HuH-7 (cell line): ENCODE measurements around the gene A2ML1.
"Not testable (repeated sequence)": the region's sequence is repeated elsewhere in the genome, so short reads cannot be mapped to it uniquely, and the experiment has no call there.

Experiments used
- DNase-seq: peaks from one replicate; pipeline ENCODE4 v3.0.0; 2011; ENCODE audit warnings: low spot score

A2ML1 gene

DNA sequence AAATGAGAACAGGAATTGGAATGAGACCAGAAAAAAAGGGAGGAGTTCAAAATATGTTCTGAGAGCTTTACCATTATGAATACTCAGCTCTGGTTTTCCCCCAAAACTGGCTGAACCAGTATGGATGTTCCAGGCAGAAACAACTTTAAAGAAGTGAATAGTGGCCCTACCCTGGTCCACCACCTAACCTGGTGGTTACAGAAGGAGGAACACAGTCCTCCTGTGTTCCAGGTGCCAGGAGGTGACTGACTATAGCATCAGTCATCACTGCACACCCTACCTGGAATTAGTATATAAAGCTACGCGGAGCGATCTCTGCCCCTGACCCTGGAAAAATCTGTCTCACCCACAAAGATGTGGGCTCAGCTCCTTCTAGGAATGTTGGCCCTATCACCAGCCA is at the start of gene A2ML1:
Gene A2ML1, plus strand, starts transcription at position 324 of the 400 bp plus-strand sequence. Its CDS starts 31 bp downstream, at position 355.
- DNase-seq, result no peak

DNA sequence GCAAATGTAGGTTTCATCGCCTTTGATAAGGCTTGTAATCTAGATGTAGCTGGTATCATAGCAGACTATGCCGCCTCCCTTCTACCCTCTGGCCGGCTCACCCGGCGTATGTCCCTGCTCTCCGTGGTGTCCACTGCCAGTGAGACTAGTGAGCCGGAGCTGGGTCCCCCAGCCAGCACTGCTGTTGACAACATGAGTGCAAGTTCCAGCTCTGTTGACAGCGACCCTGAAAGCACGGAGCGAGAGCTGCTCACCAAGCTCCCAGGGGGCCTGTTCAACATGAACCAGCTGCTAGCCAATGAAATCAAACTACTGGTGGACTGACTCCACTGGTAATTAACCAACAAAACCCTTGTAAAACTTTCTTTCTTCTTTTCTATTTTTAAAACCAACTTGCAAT is 49.0 kb upstream of the A2ML1 start:
- no peak for DNase-seq

DNA sequence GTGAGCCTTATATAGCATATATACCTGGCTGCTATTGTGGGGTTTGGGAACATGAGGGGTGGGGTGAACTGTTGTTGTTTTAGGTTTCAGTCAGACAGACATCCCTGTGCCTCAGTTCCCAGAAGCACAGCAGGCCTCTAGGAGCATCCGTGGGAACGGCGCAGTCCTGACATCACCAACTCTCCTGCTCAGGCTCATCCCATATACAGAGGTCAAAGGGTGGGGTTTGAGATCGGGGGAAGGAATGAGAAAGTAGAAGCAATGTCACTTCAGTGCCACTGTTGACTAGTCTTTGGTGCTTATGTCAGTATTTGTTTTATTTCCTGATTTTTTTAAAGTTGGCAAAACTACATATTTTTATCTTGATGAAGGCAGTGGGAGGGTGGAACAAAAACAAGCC is 43.1 kb upstream of the A2ML1 start:
- no peak for DNase-seq

DNA sequence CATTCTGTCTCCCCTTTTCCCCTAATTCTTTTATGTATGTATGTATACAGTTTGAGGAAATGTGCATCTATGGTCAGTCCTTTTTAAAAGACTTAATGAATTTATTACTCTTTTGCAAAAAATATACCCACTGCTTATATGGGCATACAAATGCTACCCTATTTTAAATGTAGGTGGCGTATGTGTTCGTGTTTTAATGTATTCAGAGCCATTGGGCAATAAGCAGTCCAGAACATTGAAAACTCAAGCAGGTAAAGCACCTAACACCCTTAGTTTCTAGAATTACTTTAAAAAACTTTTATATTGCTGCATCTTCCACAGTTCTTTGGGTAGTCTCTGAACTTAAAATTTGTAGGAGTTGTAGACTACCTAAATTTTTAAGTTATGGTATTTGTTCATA is 42.6 kb upstream of the A2ML1 start:
- no peak for DNase-seq

DNA sequence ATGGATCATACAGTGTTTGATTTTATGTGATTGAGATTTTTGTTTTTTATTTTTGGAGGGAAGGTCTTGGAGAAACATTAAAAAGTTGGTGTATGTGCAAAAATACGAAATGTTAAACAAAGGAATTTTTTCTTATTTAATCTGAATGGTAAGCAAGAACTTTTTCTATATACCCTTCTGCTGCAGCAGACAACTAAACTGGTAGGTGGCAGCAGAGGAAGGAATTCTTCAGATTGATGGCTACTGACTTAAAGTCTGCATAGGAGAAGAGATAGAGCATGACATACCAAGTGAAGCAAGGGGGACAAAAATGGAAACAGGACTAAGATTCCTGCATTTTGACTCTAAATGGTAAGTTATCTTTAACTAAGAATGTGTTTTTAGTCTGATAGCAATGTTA is 42.0 kb upstream of the A2ML1 start:
- peak; percentile 34 for DNase-seq

DNA sequence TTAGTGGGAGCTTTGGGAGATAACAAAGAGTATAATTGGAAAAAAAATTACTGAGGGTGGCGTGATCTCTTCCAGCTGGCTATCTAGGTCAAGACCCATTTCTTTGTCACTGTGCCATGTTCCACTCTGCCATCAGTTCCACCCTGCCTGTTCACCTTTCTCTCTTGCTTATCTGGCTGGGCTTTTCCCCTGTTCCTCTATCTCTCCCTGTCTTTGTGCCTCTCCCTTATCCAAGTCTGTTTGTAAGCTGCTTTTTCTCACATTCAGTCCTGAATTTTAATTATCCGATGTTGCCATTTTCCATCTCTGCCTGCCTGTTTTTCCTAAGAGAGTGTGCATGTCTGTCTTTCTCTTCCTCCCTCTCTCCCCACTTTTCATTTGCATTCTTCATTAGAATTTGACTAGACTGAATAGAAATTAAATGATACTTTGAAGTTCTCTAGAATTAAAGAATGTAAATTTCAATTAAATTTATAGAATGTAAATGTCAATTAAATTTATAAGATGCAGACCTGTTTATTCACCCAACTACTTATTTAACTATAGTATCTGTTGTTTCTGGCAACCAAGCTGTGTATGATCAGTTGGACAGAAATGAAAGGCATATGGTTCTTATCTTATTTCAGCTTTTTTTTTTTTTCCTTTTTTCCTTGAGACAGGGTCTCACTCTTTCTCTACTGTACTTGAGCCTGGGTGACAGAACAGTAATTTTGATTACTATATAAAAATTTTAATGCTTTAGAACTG is 40.9 kb upstream of the A2ML1 start:
- no peak for DNase-seq

DNA sequence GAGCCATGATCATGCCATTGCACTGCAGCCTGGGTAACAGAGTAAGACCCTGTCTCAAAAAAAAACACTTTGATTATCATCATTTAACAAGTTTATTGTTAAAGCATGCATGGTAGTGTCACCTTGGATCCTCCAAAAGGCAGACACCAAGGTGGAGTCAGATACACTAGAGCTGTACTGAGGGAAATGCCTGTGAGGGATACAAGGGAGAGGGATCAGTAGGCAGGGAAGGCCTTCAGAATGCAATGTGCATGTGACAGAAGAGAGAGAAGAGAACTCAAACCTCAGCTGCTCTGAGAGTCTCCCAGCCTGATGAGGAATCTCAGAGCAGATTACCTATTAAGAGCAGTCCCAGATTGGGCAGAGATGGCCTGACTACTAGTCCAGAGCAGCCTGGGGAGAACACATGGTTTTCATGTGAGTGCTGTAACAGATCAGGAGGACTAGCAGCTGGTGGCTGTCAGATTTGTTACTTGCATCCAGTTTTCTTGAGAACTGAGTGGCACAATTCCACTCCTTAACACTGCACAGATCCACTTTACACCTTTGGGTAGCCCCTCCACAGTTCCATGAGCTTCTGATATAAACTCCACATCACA is 38.0 kb upstream of the A2ML1 start:
- no peak for DNase-seq

DNA sequence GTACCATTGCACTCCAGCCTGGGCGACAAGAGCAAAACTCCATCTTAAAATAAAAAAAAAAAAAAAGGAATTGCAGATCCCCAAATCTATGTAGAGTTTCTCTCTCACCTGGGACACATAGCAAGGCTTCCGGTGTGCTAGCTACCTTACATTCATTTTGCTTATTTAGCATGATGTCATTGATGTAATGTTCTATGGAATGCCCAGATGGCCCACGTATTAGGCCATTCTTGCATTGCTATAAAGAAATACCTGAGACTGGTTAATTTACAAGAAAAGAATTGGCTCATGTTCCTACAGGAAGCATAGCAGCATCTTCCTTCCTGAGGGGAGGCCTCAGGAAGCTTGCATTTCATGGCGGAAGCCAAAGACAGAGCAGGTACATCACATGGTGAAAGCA is 36.9 kb upstream of the A2ML1 start:
- no peak for DNase-seq

DNA sequence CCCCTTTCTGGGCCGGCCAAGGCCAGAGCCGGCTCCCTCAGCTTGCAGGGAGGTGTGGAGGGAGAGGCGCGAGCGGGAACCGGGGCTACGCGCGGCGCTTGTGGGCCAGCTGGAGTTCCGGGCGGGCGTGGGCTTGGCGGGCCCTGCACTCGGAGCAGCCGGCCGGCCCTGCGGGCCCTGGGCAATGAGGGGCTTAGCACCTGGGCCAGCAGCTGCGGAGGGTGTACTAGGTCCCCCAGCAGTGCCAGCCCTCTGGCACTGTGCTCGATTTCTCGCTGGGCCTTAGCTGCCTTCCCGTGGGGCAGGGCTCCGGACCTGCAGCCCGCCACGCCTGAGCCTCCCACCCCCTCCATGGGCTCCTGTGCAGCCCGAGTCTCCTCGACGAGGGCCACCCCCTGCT is 35.2 kb upstream of the A2ML1 start:
- not testable (repeated sequence) for DNase-seq

DNA sequence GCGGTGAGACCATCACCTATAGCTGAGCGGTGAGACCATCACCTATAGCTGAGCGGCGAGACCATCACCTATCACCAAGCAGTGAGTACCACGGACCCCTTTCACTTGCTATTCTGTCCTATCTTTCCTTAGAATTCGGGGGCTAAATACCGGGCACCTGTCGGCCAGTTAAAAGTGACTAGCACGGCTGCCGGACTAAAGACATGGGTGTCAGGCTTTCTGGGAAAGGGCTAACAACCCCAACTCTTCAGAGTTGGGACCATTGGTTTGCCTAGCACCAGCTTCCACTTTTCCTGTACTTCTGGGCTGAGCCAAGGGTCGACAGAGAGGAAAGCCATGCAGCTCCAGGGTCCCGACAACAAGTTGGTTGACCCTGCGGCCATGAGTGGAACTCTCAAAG is 33.7 kb upstream of the A2ML1 start:
- not testable (repeated sequence) for DNase-seq

DNA sequence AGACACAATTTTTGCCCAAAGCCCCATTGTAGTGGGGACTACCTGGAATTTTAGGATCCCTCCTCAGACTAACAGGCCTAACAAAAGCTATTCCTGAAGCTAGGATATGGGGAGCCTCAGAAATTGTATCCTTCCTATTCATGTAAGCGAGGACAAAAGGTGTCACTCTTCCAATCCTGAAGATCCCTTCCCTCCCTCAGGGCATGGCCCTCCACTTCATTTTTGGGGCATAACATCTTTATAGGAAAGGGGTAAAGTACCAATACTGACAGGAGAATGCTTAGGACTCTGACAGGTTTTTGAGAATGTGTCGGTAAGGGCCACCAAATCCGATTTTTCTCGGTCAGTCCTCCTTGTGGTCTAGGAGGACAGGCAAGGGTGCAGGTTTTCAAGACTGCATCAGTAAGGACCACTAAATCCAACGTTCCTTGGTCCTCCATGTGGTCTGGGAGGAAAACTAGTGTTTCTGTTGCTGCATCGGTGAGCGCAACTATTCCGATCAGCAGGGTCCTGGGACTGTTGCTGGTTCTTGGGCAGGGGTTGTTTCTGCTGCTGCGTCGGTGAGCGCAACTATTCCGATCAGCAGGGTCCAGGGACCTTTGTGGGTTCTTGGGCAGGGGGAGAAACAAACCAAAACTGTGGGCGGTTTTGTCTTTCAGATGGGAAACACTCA is 32.9 kb upstream of the A2ML1 start:
- not testable (repeated sequence) for DNase-seq

DNA sequence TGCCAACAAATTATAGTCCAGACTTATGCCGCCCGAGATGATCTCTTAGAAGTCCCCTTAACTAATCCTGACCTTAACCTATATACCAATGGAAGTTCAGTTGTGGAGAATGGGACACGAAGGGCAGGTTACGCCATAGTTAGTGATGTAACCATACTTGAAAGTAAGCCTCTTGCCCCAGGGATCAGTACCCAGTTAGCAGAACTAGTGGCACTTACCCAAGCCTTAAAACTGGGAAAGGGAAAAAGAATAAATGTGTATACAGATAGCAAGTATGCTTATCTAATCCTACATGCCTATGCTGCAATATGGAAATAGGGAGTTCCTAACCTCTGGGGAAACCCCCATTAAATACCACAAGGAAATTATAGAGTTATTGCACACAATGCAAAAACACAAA is 29.2 kb upstream of the A2ML1 start:
- not testable (repeated sequence) for DNase-seq

DNA sequence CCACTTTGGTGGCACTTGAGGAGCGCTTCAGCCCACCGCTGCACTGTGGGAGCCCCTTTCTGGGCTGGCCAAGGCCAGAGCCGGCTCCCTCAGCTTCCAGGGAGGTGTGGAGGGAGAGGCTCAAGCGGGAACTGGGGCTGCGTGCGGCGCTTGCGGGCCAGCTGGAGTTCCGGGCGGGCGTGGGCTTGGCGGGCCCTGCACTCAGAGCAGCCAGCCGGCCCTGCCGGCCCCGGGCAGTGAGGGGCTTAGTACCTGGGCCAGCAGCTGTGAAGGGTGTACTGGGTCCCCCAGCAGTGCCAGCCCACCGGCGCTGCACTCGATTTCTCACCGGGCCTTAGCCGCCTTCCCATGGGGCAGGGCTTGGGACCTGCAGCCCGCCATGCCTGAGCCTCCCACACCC is 27.8 kb upstream of the A2ML1 start:
- not testable (repeated sequence) for DNase-seq

DNA sequence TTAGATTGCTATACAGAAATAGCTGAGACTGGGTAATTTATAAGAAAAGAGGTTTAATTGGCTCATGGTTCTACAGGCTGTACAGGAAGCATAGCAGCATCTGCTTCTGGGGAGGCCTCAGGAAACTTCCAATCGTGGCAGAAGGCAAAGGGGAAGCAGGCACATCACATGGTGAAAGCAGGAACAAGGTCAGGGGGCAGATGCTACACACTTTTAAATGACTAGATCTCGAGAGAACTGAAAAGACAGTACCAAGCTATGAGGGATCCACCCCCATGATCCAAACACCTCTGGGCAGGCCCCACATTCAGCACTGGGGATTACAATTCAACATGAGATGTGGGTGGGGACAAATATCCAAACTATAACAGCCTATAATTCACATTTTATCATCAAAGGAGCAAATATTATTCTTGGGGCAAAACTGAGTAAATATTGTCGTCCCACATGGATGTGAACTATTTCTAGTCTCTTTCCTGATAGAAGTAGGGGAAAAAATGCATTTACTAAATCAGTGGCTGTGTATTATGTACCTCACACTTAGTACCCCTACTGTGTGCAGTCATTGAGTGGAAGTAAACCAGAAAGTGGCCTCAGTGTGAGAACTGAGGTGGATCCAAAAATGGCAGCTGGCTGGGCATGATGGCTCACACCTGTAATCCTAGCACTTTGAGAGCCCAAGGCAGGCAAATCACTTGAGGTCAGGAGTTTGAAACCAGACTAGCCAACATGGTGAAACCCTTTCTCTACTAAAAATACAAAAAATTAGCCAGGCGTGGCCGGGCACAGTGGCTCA is 25.4 kb upstream of the A2ML1 start:
- no peak for DNase-seq

DNA sequence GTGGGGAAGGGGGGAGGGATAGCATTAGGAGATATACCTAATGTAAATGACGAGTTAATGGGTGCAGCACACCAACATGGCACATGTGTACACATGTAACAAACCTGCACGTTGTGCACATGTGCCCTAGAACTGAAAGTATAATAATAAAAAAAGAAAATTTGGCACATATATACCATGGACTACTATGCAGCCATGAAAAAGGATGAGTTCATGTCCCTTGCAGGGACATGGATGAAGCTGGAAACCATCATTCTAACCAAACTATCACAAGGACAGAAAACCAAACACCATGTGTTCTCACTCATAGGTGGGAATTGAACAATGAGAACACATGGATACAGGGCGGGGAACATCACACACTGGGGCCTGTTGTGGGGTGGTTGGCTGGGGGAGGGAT is 21.2 kb upstream of the A2ML1 start:
- not testable (repeated sequence) for DNase-seq

DNA sequence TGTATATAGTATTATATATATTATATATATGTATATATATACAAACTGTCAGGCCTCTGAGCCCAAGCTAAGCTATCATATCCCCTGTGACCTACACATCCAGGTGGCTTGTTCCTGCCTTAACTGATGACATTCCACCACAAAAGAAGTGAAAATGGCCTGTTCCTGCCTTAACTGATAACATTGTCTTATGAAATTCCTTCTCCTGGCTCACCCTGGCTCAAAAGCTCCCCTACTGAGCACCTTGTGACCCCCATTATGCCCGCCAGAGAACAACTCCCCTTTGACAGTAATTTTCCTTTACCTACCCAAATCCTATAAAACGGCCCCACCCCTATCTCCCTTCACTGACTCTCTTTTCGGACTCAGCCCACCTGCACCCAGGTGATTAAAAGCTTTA is 17.6 kb upstream of the A2ML1 start:
- not testable (repeated sequence) for DNase-seq

DNA sequence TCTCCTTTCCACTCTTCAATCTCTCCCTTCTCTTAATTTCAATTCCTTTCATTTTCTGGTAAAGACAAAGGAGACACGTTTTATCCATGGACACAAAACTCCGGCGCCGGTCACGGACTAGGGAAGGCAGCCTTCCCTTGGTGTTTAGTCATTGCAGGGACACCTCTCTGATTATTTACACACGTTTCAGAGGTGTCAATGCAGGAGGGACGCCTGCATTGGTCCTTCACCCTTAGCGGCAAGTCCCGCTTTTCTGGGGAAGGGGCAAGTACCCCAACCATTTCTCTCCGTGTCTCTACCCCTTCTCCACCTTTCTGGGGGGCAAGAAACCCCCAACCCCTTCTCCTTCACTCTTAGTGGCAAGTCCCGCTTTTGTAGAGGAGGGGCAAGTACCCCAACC is 16.9 kb upstream of the A2ML1 start:
- DNase-seq, result not testable (repeated sequence)

DNA sequence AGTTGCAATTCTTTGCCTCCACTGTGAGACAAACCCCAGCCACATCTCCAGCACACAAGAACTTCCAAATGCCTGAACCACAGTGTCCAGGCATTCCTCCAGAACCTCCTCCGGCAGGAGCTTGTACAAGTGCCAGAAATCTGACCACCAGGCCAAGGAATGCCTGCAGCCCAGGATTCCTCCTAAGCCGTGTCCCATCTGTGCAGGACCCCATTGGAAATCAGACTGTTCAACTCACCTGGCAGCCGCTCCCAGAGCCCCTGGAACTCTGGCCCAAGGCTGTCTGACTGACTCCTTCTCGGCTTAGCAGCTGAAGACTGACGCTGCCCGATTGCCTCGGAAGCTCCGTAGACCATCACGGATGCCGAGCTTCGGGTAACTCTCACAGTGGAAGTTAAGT is 15.3 kb upstream of the A2ML1 start:
- DNase-seq, result not testable (repeated sequence)

DNA sequence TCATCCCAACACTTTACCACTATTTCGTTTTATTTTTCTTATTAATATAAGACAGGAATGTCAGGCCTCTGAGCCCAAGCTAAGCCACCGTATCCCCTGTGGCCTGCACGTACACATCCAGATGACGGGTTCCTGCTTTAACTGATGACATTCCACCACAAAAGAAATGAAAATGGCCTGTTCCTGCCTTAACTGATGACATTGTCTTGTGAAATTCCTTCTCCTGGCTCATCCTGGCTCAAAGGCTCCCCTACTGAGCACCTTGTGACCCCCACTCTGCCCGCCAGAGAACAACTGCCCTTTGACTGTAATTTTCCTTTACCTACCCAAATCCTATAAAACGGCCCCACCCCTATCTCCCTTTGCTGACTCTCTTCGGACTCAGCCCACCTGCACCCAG is 12.3 kb upstream of the A2ML1 start:
- DNase-seq, result not testable (repeated sequence)

DNA sequence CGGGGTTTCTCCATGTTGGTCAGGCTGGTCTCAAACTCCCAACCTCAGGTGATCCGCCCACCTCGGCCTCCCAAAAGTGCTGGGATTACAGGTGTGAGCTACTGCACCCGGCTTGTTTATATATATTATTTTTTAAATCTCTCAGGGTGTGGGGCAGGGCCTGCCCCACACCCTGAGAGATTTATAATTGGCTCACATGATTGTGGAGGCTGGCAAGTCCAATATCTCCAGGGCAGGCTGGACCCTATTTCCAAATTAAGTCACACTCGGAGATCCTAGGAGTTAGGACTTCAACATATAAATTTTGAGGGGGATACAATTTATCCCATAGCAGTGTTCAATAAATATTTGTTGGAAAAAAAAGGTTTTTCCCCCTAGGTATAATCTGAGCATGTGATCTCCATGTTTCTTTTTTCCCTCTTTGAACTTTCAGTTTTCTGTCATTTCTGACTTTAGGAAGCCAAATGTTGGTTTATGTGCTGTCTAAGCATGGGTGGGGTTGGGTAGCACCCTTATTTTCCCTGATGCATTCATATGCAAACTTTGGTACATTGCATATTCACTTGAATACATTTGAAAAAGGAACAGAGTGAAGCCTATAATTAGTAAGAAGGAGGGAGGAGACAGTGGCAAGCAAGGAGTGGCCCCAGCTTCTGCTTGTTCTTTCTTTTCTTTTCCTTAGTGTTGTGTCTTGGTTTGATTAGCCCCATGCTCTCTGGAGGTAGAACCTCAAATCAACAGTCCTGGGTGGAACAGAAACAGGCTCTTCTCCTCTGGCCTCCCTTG is 8.7 kb upstream of the A2ML1 start:
- DNase-seq, result no peak

DNA sequence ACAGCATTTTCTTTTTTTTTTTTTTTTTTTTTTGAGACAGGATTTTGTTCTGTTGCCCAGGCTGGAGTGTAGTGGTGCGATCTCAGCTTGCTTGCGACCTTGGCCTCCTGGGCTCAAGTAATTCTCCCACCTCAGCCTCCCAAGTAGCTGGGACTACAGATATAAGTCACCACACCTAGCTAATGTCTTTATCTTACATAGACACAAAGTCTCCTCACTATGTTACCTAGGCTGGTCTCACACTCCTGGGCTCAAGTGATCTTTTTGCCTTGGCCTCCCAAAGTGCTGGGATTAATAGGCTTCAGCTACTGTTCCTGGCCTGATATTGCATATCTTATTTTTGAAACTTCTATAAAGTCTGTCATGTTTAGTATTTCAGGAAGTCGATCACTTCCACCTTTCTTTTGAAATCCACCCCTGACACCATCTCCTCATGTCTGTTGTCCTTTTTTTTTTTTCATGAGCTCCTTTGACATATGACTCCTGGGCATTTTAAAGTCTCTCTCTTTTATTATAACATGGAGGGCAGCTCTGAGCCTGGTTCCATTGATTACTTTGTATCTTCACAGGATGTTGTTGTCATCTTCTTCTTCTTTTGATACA is 5.9 kb upstream of the A2ML1 start:
- no peak for DNase-seq
